ENCODE measurements around the gene TSPAN5.

GRCh38 chr4:98566361-98567008, 91.9 kb downstream of the TSPAN5 start:
- TF ChIP-seq, protein P1, sequence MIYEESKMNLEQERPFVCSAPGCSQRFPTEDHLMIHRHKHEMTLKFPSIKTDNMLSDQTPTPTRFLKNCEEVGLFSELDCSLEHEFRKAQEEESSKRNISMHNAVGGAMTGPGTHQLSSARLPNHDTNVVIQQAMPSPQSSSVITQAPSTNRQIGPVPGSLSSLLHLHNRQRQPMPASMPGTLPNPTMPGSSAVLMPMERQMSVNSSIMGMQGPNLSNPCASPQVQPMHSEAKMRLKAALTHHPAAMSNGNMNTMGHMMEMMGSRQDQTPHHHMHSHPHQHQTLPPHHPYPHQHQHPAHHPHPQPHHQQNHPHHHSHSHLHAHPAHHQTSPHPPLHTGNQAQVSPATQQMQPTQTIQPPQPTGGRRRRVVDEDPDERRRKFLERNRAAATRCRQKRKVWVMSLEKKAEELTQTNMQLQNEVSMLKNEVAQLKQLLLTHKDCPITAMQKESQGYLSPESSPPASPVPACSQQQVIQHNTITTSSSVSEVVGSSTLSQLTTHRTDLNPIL (CRISPR knock-in tag; IDR thresholded peaks at IDR 0.05; ENCODE audit: low read depth), result no peak
- TF ChIP-seq, protein P2, sequence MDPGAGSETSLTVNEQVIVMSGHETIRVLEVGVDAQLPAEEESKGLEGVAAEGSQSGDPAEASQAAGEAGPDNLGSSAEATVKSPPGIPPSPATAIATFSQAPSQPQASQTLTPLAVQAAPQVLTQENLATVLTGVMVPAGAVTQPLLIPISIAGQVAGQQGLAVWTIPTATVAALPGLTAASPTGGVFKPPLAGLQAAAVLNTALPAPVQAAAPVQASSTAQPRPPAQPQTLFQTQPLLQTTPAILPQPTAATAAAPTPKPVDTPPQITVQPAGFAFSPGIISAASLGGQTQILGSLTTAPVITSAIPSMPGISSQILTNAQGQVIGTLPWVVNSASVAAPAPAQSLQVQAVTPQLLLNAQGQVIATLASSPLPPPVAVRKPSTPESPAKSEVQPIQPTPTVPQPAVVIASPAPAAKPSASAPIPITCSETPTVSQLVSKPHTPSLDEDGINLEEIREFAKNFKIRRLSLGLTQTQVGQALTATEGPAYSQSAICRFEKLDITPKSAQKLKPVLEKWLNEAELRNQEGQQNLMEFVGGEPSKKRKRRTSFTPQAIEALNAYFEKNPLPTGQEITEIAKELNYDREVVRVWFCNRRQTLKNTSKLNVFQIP (CRISPR knock-in tag; IDR thresholded peaks at IDR 0.05; ENCODE audit: borderline replicate concordance, low read depth), result no peak
- TF ChIP-seq ARNTL (CRISPR knock-in tag; IDR thresholded peaks at IDR 0.05; ENCODE audit: borderline replicate concordance, low read depth) (no peak), RARB (CRISPR knock-in tag; IDR thresholded peaks at IDR 0.05) (no peak), ZFP30 (CRISPR knock-in tag; IDR thresholded peaks at IDR 0.05) (no peak), SNAI2 (CRISPR knock-in tag; IDR thresholded peaks at IDR 0.05) (no peak), PPARA (CRISPR knock-in tag; IDR thresholded peaks at IDR 0.05; ENCODE audit: borderline replicate concordance) (no peak), ISL1 (CRISPR knock-in tag; IDR thresholded peaks at IDR 0.05) (no peak)

All from SK-N-SH treated with all-trans-retinoic acid at 6 μM for 48 hours (cell line).